ENCODE data around the gene VASP. TPM values are rescaled to one million over a fixed set of nuclear protein-coding genes. Genes with fewer than 3 reads are reported as not detected.

The VASP gene
- total and polyA plus RNA-seq, 2 of the 13 experiments (the other 11 are each of a cell fraction or from before 2014, with no cell fraction given): 41.8 to 67.1 TPM

GRCh38 chr19:45560686-45561085 is 53.4 kb downstream of the VASP start:
- Histone ChIP-seq H4K20me1 (ENCODE audit: insufficient read depth, low read length) (no peaks in the 10 kb centered on the region), H3K4me2 (ENCODE audit: low read depth, low read length) (no peak overlapping the region), H3K36me3 (replicated peaks in 1 of 2; ENCODE audit: control insufficient read depth in 1 of 2, insufficient read depth in 2 of 2, low read length in 2 of 2) (no peaks in the 10 kb centered on the region; a peak in 3 of 5 replicates), H3K27me3 (ENCODE audit: control insufficient read depth in 1 of 2, insufficient read depth in 2 of 2, low read length in 2 of 2) (no peaks in the 10 kb centered on the region), H2AFZ (ENCODE audit: low read length) (no peak overlapping the region), H3K4me1 (ENCODE audit: insufficient read depth, low read length) (peaks cover 8% of the 10 kb centered on the region), H3K9ac (ENCODE audit: insufficient read depth, low read depth, low read length) (no peak overlapping the region), H3K4me3 (replicated peaks in 1 of 3; ENCODE audit: insufficient read depth in 1 of 3, low read depth in 2 of 3, low read length in 3 of 3) (no peak overlapping the region), H3K9me3 (ENCODE audit: low read length) (no peaks in the 10 kb centered on the region), H3K79me2 (ENCODE audit: insufficient read depth, low read length) (no peaks in the 10 kb centered on the region), H3K27ac (ENCODE audit: extremely low read length, insufficient read depth, low read length) (no peak overlapping the region)
- BruUV-seq (replicated peaks): no TSS peak
- CTCF ChIA-PET (ENCODE audit: low intra/inter-chr PET ratio, low total read pairs): no interaction called here
- no peak for TF ChIP-seq ZNF883 (CRISPR knock-in tag; IDR thresholded peaks at IDR 0.05; ENCODE audit: not compliant biosample characterization)
- TF ChIP-seq ZNF703 (CRISPR knock-in tag; IDR thresholded peaks at IDR 0.05; ENCODE audit: borderline replicate concordance): no peak
- TF ChIP-seq ZNF841 (CRISPR knock-in tag; IDR thresholded peaks at IDR 0.05; ENCODE audit: borderline replicate concordance): no peak
- TF ChIP-seq ZNF83 (CRISPR knock-in tag; IDR thresholded peaks at IDR 0.05; ENCODE audit: borderline replicate concordance): no peak
- TF ChIP-seq, protein P1, sequence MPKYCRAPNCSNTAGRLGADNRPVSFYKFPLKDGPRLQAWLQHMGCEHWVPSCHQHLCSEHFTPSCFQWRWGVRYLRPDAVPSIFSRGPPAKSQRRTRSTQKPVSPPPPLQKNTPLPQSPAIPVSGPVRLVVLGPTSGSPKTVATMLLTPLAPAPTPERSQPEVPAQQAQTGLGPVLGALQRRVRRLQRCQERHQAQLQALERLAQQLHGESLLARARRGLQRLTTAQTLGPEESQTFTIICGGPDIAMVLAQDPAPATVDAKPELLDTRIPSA (CRISPR knock-in tag; IDR thresholded peaks at IDR 0.05; ENCODE audit: borderline replicate concordance): no peak
- no peak for TF ChIP-seq ZNF574 (CRISPR knock-in tag; IDR thresholded peaks at IDR 0.05)
- no peak for TF ChIP-seq ZNF225 (CRISPR knock-in tag; IDR thresholded peaks at IDR 0.05)
- no peak for TF ChIP-seq ZBTB2 (CRISPR knock-in tag; IDR thresholded peaks at IDR 0.05; ENCODE audit: low read depth)
- ATAC-seq: no peak
- WGBS (ENCODE audit: low lambda C conversion rate): 92% methylated on average over 11 of the region's 11 CpGs
- no peak for FAIRE-seq
- in situ Hi-C loops (cut with HindIII; ENCODE audit: extremely low pct_ligation_motif_present, low pct_unique_long_range_greater_than_20kb) (no loop called here), intact Hi-C loops (cut with micrococcal nuclease; ENCODE audit: unreplicated experiment) (no loop called here)
- DNase-seq (ENCODE audit: low spot score): no peak
- POLR2A ChIA-PET: no interaction called here
